LNCAP (cell line): Measurements from ENCODE around the gene PTGDR2.

Experiments
- CTCF ChIP-seq: fragments of 450-650 bp; IDR thresholded peaks from 2 replicates; pipeline ENCODE4 v1.5.1; 2017; ENCODE audit warnings: mild to moderate bottlenecking

PTGDR2 gene

GRCh38 chr11:60895687-60896086 is 39.9 kb upstream of the PTGDR2 start:
- no peak for TF ChIP-seq CTCF

GRCh38 chr11:60891103-60891741 is 35.5 kb upstream of the PTGDR2 start:
- TF ChIP-seq CTCF = no peak

- TF ChIP-seq CTCF = no peak
Measured at GRCh38 chr11:60890696-60891095, 34.9 kb upstream of the PTGDR2 start.

GRCh38 chr11:60889869-60890311 is 34.1 kb upstream of the PTGDR2 start:
- no peak for TF ChIP-seq CTCF

GRCh38 chr11:60887556-60887955 is 31.8 kb upstream of the PTGDR2 start:
- TF ChIP-seq CTCF = peak; percentile 58

- no peak for TF ChIP-seq CTCF
Measured at GRCh38 chr11:60880643-60881282, 25.0 kb upstream of the PTGDR2 start.

- TF ChIP-seq CTCF = no peak
Measured at GRCh38 chr11:60879971-60880588, 24.3 kb upstream of the PTGDR2 start.
